Activated CD4-positive, alpha-beta T cell treated with anti-CD3 and anti-CD28 coated beads for 36 hours (primary cell): ENCODE data around the gene SEPTIN7. TPM values are rescaled to one million over a fixed set of nuclear protein-coding genes. Genes with fewer than 3 reads are reported as not detected.

Source experiments
- ATAC-seq: fragments of 200-7000 bp; cut with Tn5 transposase; one replicate; pipeline ENCODE4 v1.10.0; 2021; ENCODE audit warnings: mild to moderate bottlenecking, moderate library complexity
- CTCF ChIA-PET: fragments of 350-600 bp; sonication (Branson Sonifier 250); formaldehyde crosslinking; loops from one replicate; lab custom pipeline; 2021; ENCODE audit warnings: antibody characterized with exemption; lab: Charles Lee
- POLR2A ChIA-PET: fragments of 350-600 bp; sonication (Branson Sonifier 250); formaldehyde crosslinking; loops from one replicate; lab custom pipeline; 2021; ENCODE audit warnings: antibody characterized with exemption, inconsistent platforms; lab: Charles Lee
- DNase-seq: peaks from one replicate; pipeline ENCODE4 v3.0.0-alpha.2; 2020
- H3K27ac Mint-ChIP-seq: one replicate; pipeline ENCODE4 v1.8.0; 2021; ENCODE audit warnings: mixed read lengths
- H3K27me3 Mint-ChIP-seq: one replicate; pipeline ENCODE4 v1.8.0; 2021; ENCODE audit warnings: mixed read lengths
- H3K36me3 Mint-ChIP-seq: one replicate; pipeline ENCODE4 v1.8.0; 2021; ENCODE audit warnings: low read depth, mixed read lengths
- H3K4me1 Mint-ChIP-seq: one replicate; pipeline ENCODE4 v1.8.0; 2021; ENCODE audit warnings: mixed read lengths
- H3K4me3 Mint-ChIP-seq: one replicate; pipeline ENCODE4 v1.8.0; 2021; ENCODE audit warnings: mild to moderate bottlenecking, moderate library complexity, mixed read lengths
- H3K9me3 Mint-ChIP-seq: one replicate; pipeline ENCODE4 v1.8.0; 2021; ENCODE audit warnings: low read depth, mixed read lengths
- intact Hi-C, 2 experiments: fragments of 100-400 bp; cut with DNase I in 1 of 2; cut with micrococcal nuclease in 1 of 2; formaldehyde crosslinking; loops; one replicate each; pipeline versions ENCODE4 v1.14.2 to v1.15.1; 2022 to 2024; cut with DNase I, micrococcal nuclease
- total RNA-seq, 2 experiments: library from RNA; stranded (reverse); gene quantifications; one replicate each; pipeline ENCODE4 v1.2.3, GENCODE V29; 2021

Gene SEPTIN7
- total RNA-seq, 2 experiments from 2014 or later: 220 to 229 TPM

- intact Hi-C loops: loop anchor here in 1 of 2 experiments (5.0 to 10.0 kb wide), 2 partner anchors 38 to 65 kb away; partner anchors contain the start of gene SEPTIN7
- CTCF ChIA-PET: interaction anchor here (0.7 to 1.0 kb wide), 2 partner anchors 39 to 89 kb away, joined by 3 read pairs; partner anchors contain the start of gene SEPTIN7
- peaks cover 43% of the 10 kb centered on the region for H3K4me1 Mint-ChIP-seq
- no peaks in the 10 kb centered on the region for H3K9me3 Mint-ChIP-seq
- no peak overlapping the region for H3K27ac Mint-ChIP-seq
- H3K27me3 Mint-ChIP-seq: no peaks in the 10 kb centered on the region
- H3K4me3 Mint-ChIP-seq: no peak overlapping the region
- POLR2A ChIA-PET: interaction anchor here (0.6 kb wide), 1 partner anchor 33 kb away, joined by 3 read pairs; no protein-coding TSS in a partner anchor
- DNase-seq (no peak), ATAC-seq (peak; percentile 78)
- H3K36me3 Mint-ChIP-seq: peaks cover 29% of the 10 kb centered on the region
These were observed 39.3 kb downstream of the SEPTIN7 start for GRCh38 chr7:35839860-35840854.

GRCh38 chr7:35846816-35847412 lies 46.1 kb downstream of the SEPTIN7 start:
- H3K9me3 Mint-ChIP-seq: no peaks in the 10 kb centered on the region
- H3K36me3 Mint-ChIP-seq: peaks cover 17% of the 10 kb centered on the region

GRCh38 chr7:35848725-35849124 lies 47.9 kb downstream of the SEPTIN7 start:
- CTCF ChIA-PET: no interaction called here
- POLR2A ChIA-PET: interaction anchor here (0.5 kb wide), 1 partner anchor 13 kb away, joined by 3 read pairs; no protein-coding TSS in a partner anchor

More at GRCh38 chr7:35846816-35847412, 46.1 kb downstream of the SEPTIN7 start:
- DNase-seq (no peak), ATAC-seq (no peak)
- H3K4me1 Mint-ChIP-seq: peaks cover 43% of the 10 kb centered on the region
- intact Hi-C loops: no loop called here
- H3K4me3 Mint-ChIP-seq: no peak overlapping the region
- CTCF ChIA-PET: interaction anchor here (0.8 to 1.2 kb wide), 3 partner anchors 10 to 16 kb away, joined by 3 to 4 read pairs (median 4); no protein-coding TSS in a partner anchor
- POLR2A ChIA-PET: no interaction called here
- H3K27ac Mint-ChIP-seq: no peak overlapping the region
- no peaks in the 10 kb centered on the region for H3K27me3 Mint-ChIP-seq

GRCh38 chr7:35849158-35849831 lies 48.4 kb downstream of the SEPTIN7 start:
- intact Hi-C loops: no loop called here
- Mint-ChIP-seq H3K4me1 (peaks cover 48% of the 10 kb centered on the region), H3K27ac (no peak overlapping the region), H3K27me3 (no peaks in the 10 kb centered on the region), H3K4me3 (no peak overlapping the region), H3K36me3 (peaks cover 28% of the 10 kb centered on the region), H3K9me3 (no peaks in the 10 kb centered on the region)
- ATAC-seq (no peak), DNase-seq (no peak)
- ChIA-PET POLR2A (no interaction called here), CTCF (interaction anchor here (1.1 kb wide), 1 partner anchor 47 kb away, joined by 3 read pairs; no protein-coding TSS in a partner anchor)

More at GRCh38 chr7:35848725-35849124, 47.9 kb downstream of the SEPTIN7 start:
- no peak overlapping the region for H3K27ac Mint-ChIP-seq
- intact Hi-C loops: no loop called here
- no peaks in the 10 kb centered on the region for H3K27me3 Mint-ChIP-seq
- no peak for DNase-seq
- no peak for ATAC-seq
- peaks cover 27% of the 10 kb centered on the region for H3K36me3 Mint-ChIP-seq
- H3K9me3 Mint-ChIP-seq: no peaks in the 10 kb centered on the region
- peaks cover 50% of the 10 kb centered on the region for H3K4me1 Mint-ChIP-seq
- H3K4me3 Mint-ChIP-seq: no peak overlapping the region

- no peak overlapping the region for H3K4me3 Mint-ChIP-seq
- H3K27me3 Mint-ChIP-seq: no peaks in the 10 kb centered on the region
- H3K4me1 Mint-ChIP-seq: peaks cover 46% of the 10 kb centered on the region
- no peaks in the 10 kb centered on the region for H3K9me3 Mint-ChIP-seq
- no peak for ATAC-seq
- peaks cover 25% of the 10 kb centered on the region for H3K36me3 Mint-ChIP-seq
- POLR2A ChIA-PET: no interaction called here
- H3K27ac Mint-ChIP-seq: no peak overlapping the region
- CTCF ChIA-PET: interaction anchor here (1.1 kb wide), 1 partner anchor 47 kb away, joined by 3 read pairs; no protein-coding TSS in a partner anchor
- intact Hi-C loops: no loop called here
- DNase-seq: no peak
These were observed 49.1 kb downstream of the SEPTIN7 start for GRCh38 chr7:35849954-35850353.

Other genes with a start within 250 kb of the SEPTIN7 start
- gene HERPUD2, start 105.9 kb upstream of the SEPTIN7 start, total RNA-seq: 10 to 100 TPM; 22.1 to 26.7 TPM